ENCODE data around the gene KANSL1.

KANSL1 gene

GRCh38 chr17:46199379-46199778 is 6.2 kb upstream of the KANSL1 start:
- peak; percentile 54 for ATAC-seq
- TF ChIP-seq ZFP30 (CRISPR knock-in tag; IDR thresholded peaks at IDR 0.05) (no peak), TCF4 (CRISPR knock-in tag; IDR thresholded peaks at IDR 0.05; ENCODE audit: borderline replicate concordance) (no peak), ZFP3 (CRISPR knock-in tag; IDR thresholded peaks at IDR 0.05) (no peak), OSR1 (CRISPR knock-in tag; IDR thresholded peaks at IDR 0.05) (no peak), PPARA (CRISPR knock-in tag; IDR thresholded peaks at IDR 0.05; ENCODE audit: borderline replicate concordance) (no peak), ZNF70 (CRISPR knock-in tag; IDR thresholded peaks at IDR 0.05) (no peak), PATZ1 (CRISPR knock-in tag; IDR thresholded peaks at IDR 0.05; ENCODE audit: borderline replicate concordance) (no peak)

GRCh38 chr17:46198233-46198632 is 5.0 kb upstream of the KANSL1 start:
- ATAC-seq: no peak
- TF ChIP-seq OSR1 (CRISPR knock-in tag; IDR thresholded peaks at IDR 0.05) (no peak), CSRNP3 (CRISPR knock-in tag; IDR thresholded peaks at IDR 0.05) (no peak), ISL1 (CRISPR knock-in tag; IDR thresholded peaks at IDR 0.05) (no peak), ARNTL (CRISPR knock-in tag; IDR thresholded peaks at IDR 0.05; ENCODE audit: borderline replicate concordance, low read depth) (no peak), GLIS3 (CRISPR knock-in tag; IDR thresholded peaks at IDR 0.05) (no peak), PATZ1 (CRISPR knock-in tag; IDR thresholded peaks at IDR 0.05; ENCODE audit: borderline replicate concordance) (no peak), CSDC2 (CRISPR knock-in tag; IDR thresholded peaks at IDR 0.05) (no peak), ZNF8 (CRISPR knock-in tag; IDR thresholded peaks at IDR 0.05) (no peak), TCF4 (CRISPR knock-in tag; IDR thresholded peaks at IDR 0.05; ENCODE audit: borderline replicate concordance) (no peak), RARB (CRISPR knock-in tag; IDR thresholded peaks at IDR 0.05) (no peak), CREB5 (CRISPR knock-in tag; IDR thresholded peaks at IDR 0.05; ENCODE audit: low read depth) (no peak), ZFP30 (CRISPR knock-in tag; IDR thresholded peaks at IDR 0.05) (no peak), SNAI2 (CRISPR knock-in tag; IDR thresholded peaks at IDR 0.05) (no peak)

- ATAC-seq: no peak
- no peak for TF ChIP-seq OSR1 (CRISPR knock-in tag; IDR thresholded peaks at IDR 0.05)
- TF ChIP-seq ZFP30 (CRISPR knock-in tag; IDR thresholded peaks at IDR 0.05): no peak
- no peak for TF ChIP-seq GLIS3 (CRISPR knock-in tag; IDR thresholded peaks at IDR 0.05)
- TF ChIP-seq TCF4 (CRISPR knock-in tag; IDR thresholded peaks at IDR 0.05; ENCODE audit: borderline replicate concordance): no peak
- TF ChIP-seq ISL1 (CRISPR knock-in tag; IDR thresholded peaks at IDR 0.05): no peak
- TF ChIP-seq RARB (CRISPR knock-in tag; IDR thresholded peaks at IDR 0.05): no peak
- no peak for TF ChIP-seq CREB5 (CRISPR knock-in tag; IDR thresholded peaks at IDR 0.05; ENCODE audit: low read depth)
- TF ChIP-seq PPARA (CRISPR knock-in tag; IDR thresholded peaks at IDR 0.05; ENCODE audit: borderline replicate concordance): no peak
- no peak for TF ChIP-seq POU6F1 (CRISPR knock-in tag; IDR thresholded peaks at IDR 0.05; ENCODE audit: borderline replicate concordance, low read depth)
- TF ChIP-seq TSHZ2 (CRISPR knock-in tag; IDR thresholded peaks at IDR 0.05): no peak
- TF ChIP-seq ZNF70 (CRISPR knock-in tag; IDR thresholded peaks at IDR 0.05): no peak
- TF ChIP-seq ZNF8 (CRISPR knock-in tag; IDR thresholded peaks at IDR 0.05): no peak
- TF ChIP-seq TOX (CRISPR knock-in tag; IDR thresholded peaks at IDR 0.05; ENCODE audit: borderline replicate concordance): no peak
- no peak for TF ChIP-seq CSDC2 (CRISPR knock-in tag; IDR thresholded peaks at IDR 0.05)
- no peak for TF ChIP-seq ARNTL (CRISPR knock-in tag; IDR thresholded peaks at IDR 0.05; ENCODE audit: borderline replicate concordance, low read depth)
- TF ChIP-seq SNAI2 (CRISPR knock-in tag; IDR thresholded peaks at IDR 0.05): no peak
- TF ChIP-seq ESRRG (CRISPR knock-in tag; IDR thresholded peaks at IDR 0.05): no peak
- TF ChIP-seq ZC3H10 (CRISPR knock-in tag; IDR thresholded peaks at IDR 0.05): no peak
Measured at GRCh38 chr17:46197530-46197929, 4.3 kb upstream of the KANSL1 start.
